ENCODE results near the gene FAF1.

Gene FAF1

GRCh38 chr1:50417946-50418599 lies 542.0 kb downstream of the FAF1 start:
- no peak for DNase-seq

GRCh38 chr1:50417507-50417906 lies 542.6 kb downstream of the FAF1 start:
- DNase-seq: no peak

- no peak for DNase-seq
Observed at GRCh38 chr1:50416553-50417453, 543.3 kb downstream of the FAF1 start.

GRCh38 chr1:50416150-50416527 lies 543.9 kb downstream of the FAF1 start:
- no peak for DNase-seq

- no peak for DNase-seq
Observed at GRCh38 chr1:50415235-50416149, 544.6 kb downstream of the FAF1 start.

GRCh38 chr1:50414853-50415234 lies 545.2 kb downstream of the FAF1 start:
- no peak for DNase-seq

- DNase-seq: no peak
Observed at GRCh38 chr1:50412813-50413476, 547.1 kb downstream of the FAF1 start.

- no peak for DNase-seq
Observed at GRCh38 chr1:50405814-50406213, 554.3 kb downstream of the FAF1 start.

- DNase-seq: no peak
Observed at GRCh38 chr1:50393522-50394120, 566.4 kb downstream of the FAF1 start.

Data from hypothalamus (tissue), 51 donors.